Measurements from ENCODE around the gene POU3F4. TPM values are rescaled to one million over a fixed set of nuclear protein-coding genes. Genes with fewer than 3 reads are reported as not detected.

Gene POU3F4
- polyA plus RNA-seq, 1 of the 3 experiments (the other 2 are of a cell fraction), result not detected

DNA sequence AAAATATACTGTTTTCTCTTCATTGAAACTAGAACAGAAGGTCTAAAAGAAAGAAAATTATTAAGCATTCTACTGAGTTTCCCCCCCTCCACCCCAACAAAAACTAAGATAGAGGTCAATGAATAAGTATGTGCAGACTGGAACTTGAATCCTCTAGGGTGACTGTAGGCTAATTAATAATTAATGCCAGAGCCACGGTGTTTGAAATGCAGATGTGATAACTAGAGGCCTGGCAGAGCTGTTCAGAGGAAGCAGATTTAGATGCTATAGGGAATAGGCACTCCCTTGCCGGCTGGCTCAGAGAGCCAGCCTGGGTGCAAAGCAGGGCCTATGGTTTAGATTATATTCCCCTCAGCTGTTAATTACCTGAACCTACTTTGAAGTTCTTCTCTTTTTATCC, 12.2 kb upstream of the POU3F4 start:
- CTCF ChIA-PET, result no interaction called here
- H3K4me3 ChIP-seq (ENCODE audit: low read depth in 2 of 2, low read length in 1 of 2), result no peak overlapping the region
- no peaks in the 10 kb centered on the region for H3K79me2 ChIP-seq (ENCODE audit: insufficient read depth)
- 0% methylated on average over 2 of the region's 2 CpGs for WGBS (ENCODE audit: low lambda C conversion rate)
- POLR2A ChIA-PET, result no interaction called here
- H3K27me3 ChIP-seq (ENCODE audit: insufficient read depth), result peaks cover 3% of the 10 kb centered on the region; the same call in 1 of the 2 replicates
- H2AFZ ChIP-seq (ENCODE audit: low read depth), result no peak overlapping the region
- no peaks in the 10 kb centered on the region for H3K4me1 ChIP-seq (ENCODE audit: control insufficient read depth in 1 of 2, insufficient read depth in 2 of 2, low read depth in 1 of 2, low read length in 1 of 2)
- H3K4me2 ChIP-seq, result no peak overlapping the region
- no peak overlapping the region for H3K9ac ChIP-seq
- H3K36me3 ChIP-seq (replicated peaks in 1 of 2; ENCODE audit: control insufficient read depth in 1 of 2, insufficient read depth in 2 of 2, low read length in 1 of 2), result no peaks in the 10 kb centered on the region
- no peaks in the 10 kb centered on the region for H3K9me2 ChIP-seq
- no peak for TF ChIP-seq SMC3 (IDR thresholded peaks at IDR 0.05; ENCODE audit: low read depth, low read length)
- TF ChIP-seq FOXJ3 (CRISPR knock-in tag; IDR thresholded peaks at IDR 0.05), result no peak
- TF ChIP-seq FOSL2 (IDR thresholded peaks at IDR 0.05; ENCODE audit: borderline replicate concordance, low read depth), result no peak
- H3K27ac ChIP-seq (ENCODE audit: low read depth in 2 of 2, low read length in 1 of 2), result no peak overlapping the region
- no peaks in the 10 kb centered on the region for H3K9me3 ChIP-seq
- no peak for DNase-seq
- H3F3A ChIP-seq (replicated peaks; ENCODE audit: insufficient read depth), result no peaks in the 10 kb centered on the region
- no peaks in the 10 kb centered on the region for H4K20me1 ChIP-seq (ENCODE audit: insufficient read depth)

DNA sequence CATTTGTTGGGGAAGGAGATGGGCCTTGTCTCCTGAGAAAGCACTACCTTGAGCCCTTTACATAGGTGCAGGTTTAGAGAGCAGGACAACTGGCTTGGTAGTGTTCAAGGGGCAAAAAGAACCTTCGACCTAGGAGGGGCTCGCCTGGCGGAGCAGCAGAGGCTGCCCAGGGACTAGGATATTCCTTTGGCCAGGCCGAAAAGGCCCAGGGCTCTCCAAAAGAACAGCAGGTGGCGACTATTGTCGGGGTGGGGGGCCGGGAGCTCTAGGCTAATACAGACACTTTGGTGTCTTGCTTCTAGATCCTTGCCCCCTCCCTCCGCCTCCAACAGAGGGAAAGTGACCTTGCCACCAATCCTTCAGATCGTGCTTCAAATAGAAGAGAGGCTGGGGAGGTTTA, 7.1 kb upstream of the POU3F4 start:
- Histone ChIP-seq H3K27me3 (ENCODE audit: insufficient read depth) (peaks cover 52% of the 10 kb centered on the region; the same call in 1 of the 2 replicates), H3K4me2 (no peak overlapping the region), H4K20me1 (ENCODE audit: insufficient read depth) (no peaks in the 10 kb centered on the region), H3K9me2 (no peaks in the 10 kb centered on the region), H2AFZ (ENCODE audit: low read depth) (no peak overlapping the region), H3K36me3 (replicated peaks in 1 of 2; ENCODE audit: control insufficient read depth in 1 of 2, insufficient read depth in 2 of 2, low read length in 1 of 2) (no peaks in the 10 kb centered on the region), H3K4me3 (ENCODE audit: low read depth in 2 of 2, low read length in 1 of 2) (no peak overlapping the region), H3K27ac (ENCODE audit: low read depth in 2 of 2, low read length in 1 of 2) (no peak overlapping the region), H3K79me2 (ENCODE audit: insufficient read depth) (no peaks in the 10 kb centered on the region), H3F3A (replicated peaks; ENCODE audit: insufficient read depth) (no peaks in the 10 kb centered on the region), H3K9ac (no peak overlapping the region), H3K4me1 (ENCODE audit: control insufficient read depth in 1 of 2, insufficient read depth in 2 of 2, low read depth in 1 of 2, low read length in 1 of 2) (no peaks in the 10 kb centered on the region), H3K9me3 (no peaks in the 10 kb centered on the region)
- TF ChIP-seq GATA2 (CRISPR knock-in tag; IDR thresholded peaks at IDR 0.05) (no peak), JUND (IDR thresholded peaks at IDR 0.05) (no peak)
- 0% methylated on average over 5 of the region's 9 CpGs for WGBS (ENCODE audit: low lambda C conversion rate)
- POLR2A ChIA-PET, result no interaction called here
- DNase-seq, result no peak
- CTCF ChIA-PET, result interaction anchor here (1.3 kb wide), 1 partner anchor 32 kb away, joined by 3 read pairs; no protein-coding TSS in a partner anchor

DNA sequence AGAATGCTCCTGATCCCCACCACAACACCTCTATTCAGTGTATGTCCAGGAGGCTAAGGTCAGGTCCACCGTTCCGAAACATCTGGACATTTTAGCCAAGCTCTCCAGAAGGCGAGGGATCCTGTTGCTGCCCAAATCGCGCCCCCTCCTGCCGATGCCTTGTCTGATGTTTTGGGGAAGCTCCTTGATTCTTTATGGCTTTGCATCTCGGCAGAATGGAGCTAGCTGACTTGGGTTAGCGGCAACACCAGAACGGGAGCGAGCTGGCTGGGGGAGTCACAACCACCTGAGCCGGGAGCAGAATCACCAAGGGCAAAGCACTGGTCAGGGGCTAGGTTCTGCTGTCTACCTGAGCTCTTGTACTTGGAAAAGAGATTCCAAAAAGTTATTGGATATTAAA, 6.6 kb upstream of the POU3F4 start:
- ChIA-PET CTCF (interaction anchor here (1.3 kb wide), 1 partner anchor 32 kb away, joined by 3 read pairs; no protein-coding TSS in a partner anchor), POLR2A (no interaction called here)
- no peak overlapping the region for H3K27ac ChIP-seq (ENCODE audit: low read depth in 2 of 2, low read length in 1 of 2)
- H3K9me2 ChIP-seq, result no peaks in the 10 kb centered on the region
- H3K4me1 ChIP-seq (ENCODE audit: control insufficient read depth in 1 of 2, insufficient read depth in 2 of 2, low read depth in 1 of 2, low read length in 1 of 2), result no peaks in the 10 kb centered on the region
- H3K27me3 ChIP-seq (ENCODE audit: insufficient read depth), result peaks cover 54% of the 10 kb centered on the region; the same call in 1 of the 2 replicates
- no peak overlapping the region for H3K4me3 ChIP-seq (ENCODE audit: low read depth in 2 of 2, low read length in 1 of 2)
- H3K9ac ChIP-seq, result no peak overlapping the region
- no peak overlapping the region for H3K4me2 ChIP-seq
- no peak overlapping the region for H2AFZ ChIP-seq (ENCODE audit: low read depth)
- WGBS (ENCODE audit: low lambda C conversion rate), result 4% methylated on average over 11 of the region's 11 CpGs
- no peaks in the 10 kb centered on the region for H3K79me2 ChIP-seq (ENCODE audit: insufficient read depth)
- no peaks in the 10 kb centered on the region for H3K36me3 ChIP-seq (replicated peaks in 1 of 2; ENCODE audit: control insufficient read depth in 1 of 2, insufficient read depth in 2 of 2, low read length in 1 of 2)
- DNase-seq, result no peak
- TF ChIP-seq JUND (IDR thresholded peaks at IDR 0.05), result no peak
- no peak for TF ChIP-seq MEF2A (IDR thresholded peaks at IDR 0.05; ENCODE audit: borderline replicate concordance, low read depth)
- TF ChIP-seq POLR2AphosphoS5 (IDR thresholded peaks at IDR 0.05; ENCODE audit: low read depth, low read length), result no peak
- TF ChIP-seq MXI1 (IDR thresholded peaks at IDR 0.05; ENCODE audit: low read depth, low read length), result no peak
- no peak for TF ChIP-seq YY1 (IDR thresholded peaks at IDR 0.05; ENCODE audit: low read depth)
- TF ChIP-seq RXRA (IDR thresholded peaks at IDR 0.05; ENCODE audit: borderline replicate concordance, low read depth), result no peak
- no peak for TF ChIP-seq FOXJ3 (CRISPR knock-in tag; IDR thresholded peaks at IDR 0.05)
- TF ChIP-seq, protein P1, sequence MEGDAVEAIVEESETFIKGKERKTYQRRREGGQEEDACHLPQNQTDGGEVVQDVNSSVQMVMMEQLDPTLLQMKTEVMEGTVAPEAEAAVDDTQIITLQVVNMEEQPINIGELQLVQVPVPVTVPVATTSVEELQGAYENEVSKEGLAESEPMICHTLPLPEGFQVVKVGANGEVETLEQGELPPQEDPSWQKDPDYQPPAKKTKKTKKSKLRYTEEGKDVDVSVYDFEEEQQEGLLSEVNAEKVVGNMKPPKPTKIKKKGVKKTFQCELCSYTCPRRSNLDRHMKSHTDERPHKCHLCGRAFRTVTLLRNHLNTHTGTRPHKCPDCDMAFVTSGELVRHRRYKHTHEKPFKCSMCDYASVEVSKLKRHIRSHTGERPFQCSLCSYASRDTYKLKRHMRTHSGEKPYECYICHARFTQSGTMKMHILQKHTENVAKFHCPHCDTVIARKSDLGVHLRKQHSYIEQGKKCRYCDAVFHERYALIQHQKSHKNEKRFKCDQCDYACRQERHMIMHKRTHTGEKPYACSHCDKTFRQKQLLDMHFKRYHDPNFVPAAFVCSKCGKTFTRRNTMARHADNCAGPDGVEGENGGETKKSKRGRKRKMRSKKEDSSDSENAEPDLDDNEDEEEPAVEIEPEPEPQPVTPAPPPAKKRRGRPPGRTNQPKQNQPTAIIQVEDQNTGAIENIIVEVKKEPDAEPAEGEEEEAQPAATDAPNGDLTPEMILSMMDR (IDR thresholded peaks at IDR 0.05), result no peak
- H3F3A ChIP-seq (replicated peaks; ENCODE audit: insufficient read depth), result no peaks in the 10 kb centered on the region
- H4K20me1 ChIP-seq (ENCODE audit: insufficient read depth), result no peaks in the 10 kb centered on the region
- H3K9me3 ChIP-seq, result no peaks in the 10 kb centered on the region

Measured in SK-N-SH (cell line).